ENCODE measurements around the gene LCE5A.
A peak's percentile ranks its signal among the peaks of the same experiment; 100 is the strongest.

LCE5A gene, protein sequence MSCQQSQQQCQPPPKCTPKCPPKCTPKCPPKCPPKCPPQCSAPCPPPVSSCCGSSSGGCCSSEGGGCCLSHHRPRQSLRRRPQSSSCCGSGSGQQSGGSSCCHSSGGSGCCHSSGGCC

GRCh38 chr1:152510503-152510902 lies at the start of gene LCE5A:
TSS of gene LCE5A (plus strand) at chr1:152510803. CDS start at chr1:152511535, 732 bp downstream.
- DNase-seq (ENCODE audit: low read depth): no peak

- peak; percentile 78 for DNase-seq (ENCODE audit: low read depth)
Measured at GRCh38 chr1:152461544-152461943, 49.1 kb upstream of the LCE5A start.

DNA sequence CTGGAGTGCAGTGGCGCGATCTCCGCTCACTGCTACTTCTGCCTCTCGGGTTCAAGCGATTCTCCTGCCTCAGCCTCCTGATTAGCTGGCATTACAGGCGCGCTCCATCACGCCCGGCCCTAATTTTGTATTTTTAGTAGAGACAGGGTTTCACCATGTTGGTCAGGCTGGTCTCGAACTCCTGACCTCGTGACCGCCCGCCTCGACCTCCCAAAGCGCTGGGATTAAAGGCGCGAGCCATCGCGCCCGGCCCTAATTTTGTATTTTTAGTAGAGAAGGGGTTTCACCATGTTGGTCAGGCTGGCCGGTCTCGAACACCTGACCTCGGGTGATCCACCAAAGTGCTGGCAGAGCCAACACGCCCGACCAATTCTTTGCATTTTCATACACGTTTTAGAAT lies 48.0 kb upstream of the LCE5A start:
- DNase-seq (ENCODE audit: low read depth): no peak

GRCh38 chr1:152466217-152466616 lies 44.4 kb upstream of the LCE5A start:
- no peak for DNase-seq (ENCODE audit: low read depth)

GRCh38 chr1:152473887-152474537 lies 36.6 kb upstream of the LCE5A start:
- DNase-seq (ENCODE audit: low read depth): peak; percentile 62

DNA sequence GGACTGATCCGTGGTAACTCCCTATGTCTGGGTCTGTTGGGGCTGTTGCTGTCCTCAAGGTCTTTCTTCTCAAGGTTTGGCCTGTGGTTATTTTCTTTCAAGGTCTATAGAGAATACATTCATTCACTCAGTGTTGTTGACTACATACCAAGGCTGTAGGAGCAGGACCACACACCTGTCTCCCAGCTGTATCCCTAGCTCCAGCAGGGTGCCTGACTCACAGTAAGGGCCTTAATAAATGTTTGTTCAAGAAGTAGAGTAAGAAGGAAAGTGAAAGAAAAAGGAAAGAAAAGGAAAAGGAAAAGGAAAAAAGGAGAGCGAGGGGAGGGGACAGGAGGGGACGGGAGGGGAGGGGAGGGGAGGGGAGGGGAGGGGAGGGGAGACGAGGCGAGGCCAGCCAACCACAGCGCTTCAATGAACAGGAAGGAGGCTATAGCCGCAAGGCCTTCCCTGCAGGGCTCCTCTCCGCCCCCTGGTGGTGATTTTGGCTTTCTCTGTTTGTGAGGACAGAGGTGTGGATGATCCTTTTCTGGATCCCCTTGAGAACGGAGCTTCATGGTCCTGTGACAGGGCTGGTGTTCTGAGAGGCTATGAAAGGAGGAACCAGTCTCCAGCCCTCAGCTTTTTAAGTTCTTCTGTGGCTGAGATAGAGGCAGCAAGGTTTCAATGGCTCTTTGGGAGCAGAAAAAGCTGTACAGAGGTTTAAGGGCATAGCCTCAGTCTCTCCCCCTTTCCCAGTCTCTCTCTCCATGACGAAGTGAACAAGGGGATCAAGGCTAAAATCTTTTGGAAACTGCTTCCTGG lies 30.6 kb upstream of the LCE5A start:
- peak; percentile 77 for DNase-seq (ENCODE audit: low read depth)

DNA sequence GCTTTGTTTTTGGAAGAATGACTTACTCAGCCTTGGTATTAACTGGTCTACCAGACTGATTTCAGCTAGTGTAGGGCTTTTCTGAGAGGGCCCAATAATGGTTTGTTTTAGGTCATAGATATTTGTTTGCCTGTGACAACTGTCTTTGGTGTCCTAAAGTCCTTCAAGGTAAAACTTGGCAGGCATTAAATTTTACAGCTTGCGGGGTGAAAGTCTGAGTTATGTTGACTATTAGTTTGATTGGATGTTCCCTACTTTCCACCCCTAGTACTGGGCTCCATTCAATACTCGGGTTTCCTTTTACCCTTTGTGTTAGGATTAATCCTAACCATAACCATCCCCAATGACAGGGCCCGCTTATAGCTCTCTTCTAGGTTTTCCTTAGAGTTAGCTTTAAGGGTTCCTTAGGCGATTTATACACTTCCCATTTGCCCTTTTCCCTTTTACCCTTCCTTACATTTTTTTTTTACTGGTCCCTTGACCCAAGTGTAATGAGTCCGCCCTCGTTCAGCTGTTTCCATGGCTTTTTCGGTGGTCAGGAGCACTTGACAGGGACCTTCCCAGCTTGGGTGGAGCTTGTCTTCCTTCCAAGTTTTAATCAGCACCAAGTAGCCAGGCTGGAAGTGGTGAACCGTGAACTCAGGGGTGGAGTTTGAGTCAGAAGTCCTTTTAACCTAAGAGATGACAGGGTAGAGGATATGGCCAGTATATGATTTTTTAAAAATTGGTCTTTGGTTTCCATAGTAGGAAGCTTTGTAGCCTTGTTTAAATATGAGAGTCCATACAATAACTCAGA lies 28.5 kb upstream of the LCE5A start:
- DNase-seq (ENCODE audit: low read depth): no peak

- DNase-seq (ENCODE audit: low read depth): peak; percentile 44
Measured at GRCh38 chr1:152486400-152487006, 24.1 kb upstream of the LCE5A start.

GRCh38 chr1:152487871-152488270 lies 22.7 kb upstream of the LCE5A start:
- no peak for DNase-seq (ENCODE audit: low read depth)

DNA sequence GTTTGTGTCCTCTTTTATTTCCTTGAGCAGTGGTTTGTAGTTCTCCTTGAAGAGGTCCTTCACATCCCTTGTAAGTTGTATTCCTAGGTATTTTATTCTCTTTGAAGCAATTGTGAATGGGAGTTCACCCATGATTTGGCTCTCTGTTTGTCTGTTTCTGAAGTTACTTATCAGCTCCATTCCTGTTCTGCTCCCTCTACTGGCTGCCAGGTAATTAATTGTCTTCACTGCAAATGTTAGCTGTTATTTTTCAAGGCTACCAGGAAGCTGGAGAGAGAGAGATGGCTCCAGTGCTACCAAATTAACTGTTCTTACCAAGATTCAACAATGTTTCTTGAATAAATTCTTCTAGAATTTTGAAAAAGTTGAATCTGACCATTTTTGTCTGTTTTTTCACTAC lies 19.1 kb upstream of the LCE5A start:
- peak; percentile 56 for DNase-seq (ENCODE audit: low read depth)

GRCh38 chr1:152495066-152495675 lies 15.4 kb upstream of the LCE5A start:
- peak; percentile 72 for DNase-seq (ENCODE audit: low read depth)

DNA sequence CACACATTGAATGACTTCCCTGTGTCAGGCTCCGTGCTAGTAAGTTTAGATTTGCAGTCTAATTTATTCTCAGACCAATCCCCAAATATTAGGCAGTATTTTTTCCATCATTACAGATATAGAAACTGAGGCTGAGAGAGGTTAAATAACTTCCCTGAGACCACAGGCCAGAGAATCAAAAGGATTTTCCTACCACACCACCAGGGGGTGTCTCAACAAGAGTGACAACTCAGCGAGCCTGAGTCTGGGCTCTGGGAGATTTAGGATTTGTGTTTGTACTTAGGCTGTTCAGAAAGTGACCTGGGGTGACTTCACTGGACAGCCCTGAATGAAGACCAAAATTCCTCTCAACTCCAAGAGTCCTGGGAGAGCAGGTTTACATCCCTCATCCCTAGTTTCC lies 13.3 kb upstream of the LCE5A start:
- peak; percentile 68 for DNase-seq (ENCODE audit: low read depth)

DNA sequence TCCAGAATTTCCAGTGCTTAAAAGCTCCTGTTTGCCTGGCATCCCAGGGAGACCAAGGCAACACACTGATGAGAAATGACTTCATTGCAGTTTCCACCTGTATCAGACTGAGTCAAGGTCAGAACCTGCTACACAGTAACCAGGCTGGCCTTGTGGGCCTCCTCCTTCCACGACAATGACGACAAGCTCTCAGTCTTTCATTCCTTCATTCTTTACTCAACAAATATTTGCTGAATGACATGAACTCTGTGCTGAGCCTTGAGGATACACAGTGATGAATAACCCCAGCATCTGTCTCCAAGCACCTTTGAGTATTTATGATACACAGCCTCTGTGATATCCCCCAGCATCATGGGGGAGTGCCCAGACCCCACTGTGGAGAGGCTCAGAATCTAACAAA lies 8.9 kb upstream of the LCE5A start:
- peak; percentile 76 for DNase-seq (ENCODE audit: low read depth)

DNA sequence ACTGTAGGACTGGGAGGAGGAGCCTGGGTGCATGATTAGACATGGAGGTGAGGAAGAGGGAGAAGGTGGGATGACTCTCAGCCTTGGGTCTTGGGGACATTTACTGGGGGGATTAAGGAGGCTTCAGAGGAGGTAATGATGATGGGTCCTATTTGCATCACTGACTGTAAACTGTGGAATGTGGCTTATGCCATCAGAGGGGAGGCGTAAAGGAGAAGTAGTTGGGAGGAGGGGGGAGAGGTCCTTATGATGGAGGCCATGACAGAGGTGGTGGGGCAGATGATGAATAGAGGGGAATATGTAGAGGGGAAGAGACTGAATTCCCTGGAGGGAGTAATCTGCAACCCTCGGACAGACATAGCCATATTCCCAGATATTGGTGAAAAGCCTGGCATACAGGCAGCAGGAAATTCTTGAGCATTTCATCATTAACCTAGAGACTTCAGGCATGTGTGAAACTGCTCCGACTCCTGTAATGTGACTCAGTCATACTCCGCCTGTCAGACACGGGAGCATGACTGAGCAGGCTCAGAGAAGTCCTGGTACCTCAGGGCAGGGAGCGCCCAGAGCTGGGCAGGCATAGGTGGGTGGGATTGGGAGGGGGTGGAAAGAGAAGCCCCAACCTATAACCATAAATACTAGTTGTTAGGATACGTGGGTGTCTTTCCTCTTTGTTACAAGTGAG lies 8.0 kb upstream of the LCE5A start:
- peak; percentile 93 for DNase-seq (ENCODE audit: low read depth)

- no peak for DNase-seq (ENCODE audit: low read depth)
Measured at GRCh38 chr1:152505083-152505482, 5.5 kb upstream of the LCE5A start.

DNA sequence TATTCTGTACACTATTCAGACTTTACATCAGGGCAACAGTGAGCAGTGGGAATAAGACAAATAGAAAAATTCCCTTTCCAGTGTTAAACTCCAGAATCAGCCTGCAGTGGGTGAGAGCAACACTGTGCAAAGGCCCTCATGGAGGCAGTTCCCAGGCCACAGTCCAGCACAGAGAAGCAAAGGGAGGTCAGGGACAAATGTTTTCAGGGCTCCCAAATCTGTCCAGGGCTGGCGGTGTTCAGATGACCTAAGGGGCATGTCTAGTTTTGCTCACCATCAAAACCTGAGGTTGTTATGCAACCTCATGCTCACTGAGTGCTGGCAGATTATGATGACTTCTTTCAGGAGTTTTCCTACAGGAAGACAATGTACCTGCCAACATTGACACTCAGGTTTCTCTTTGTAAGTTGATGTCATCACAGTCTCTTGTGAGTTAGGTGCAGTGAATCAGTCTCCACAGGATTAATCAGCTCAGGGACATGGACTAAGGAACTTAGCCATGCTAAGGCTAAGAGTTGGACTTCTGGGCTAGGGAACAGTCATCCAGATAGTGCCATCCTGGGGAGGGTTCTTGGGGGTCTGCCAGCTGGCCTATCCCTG lies 3.6 kb upstream of the LCE5A start:
- DNase-seq (ENCODE audit: low read depth): peak; percentile 23

- DNase-seq (ENCODE audit: low read depth): no peak
Measured at GRCh38 chr1:152511596-152511995, 993 bp downstream of the LCE5A start.

DNA sequence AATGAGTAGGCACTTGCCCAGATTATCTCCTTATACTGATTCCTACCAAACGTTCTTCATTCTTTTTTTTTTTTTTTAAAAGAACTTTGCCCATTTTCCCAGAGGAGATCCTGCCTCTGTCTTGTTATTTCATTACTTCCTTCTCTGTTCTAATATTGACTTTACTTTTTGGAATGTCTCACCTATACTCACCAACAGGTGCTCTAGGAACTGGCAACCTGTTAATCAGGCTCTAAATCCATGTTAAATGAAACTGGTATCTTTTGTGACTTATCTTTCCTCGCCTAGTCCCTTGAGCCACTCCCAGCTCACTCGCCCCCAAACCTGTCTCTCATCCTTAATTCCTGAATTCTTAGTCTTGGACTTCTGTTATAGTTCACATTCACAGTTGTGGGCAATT lies 2.5 kb downstream of the LCE5A start:
- DNase-seq (ENCODE audit: low read depth): no peak

- DNase-seq (ENCODE audit: low read depth): peak; percentile 13
Measured at GRCh38 chr1:152514715-152515433, 4.3 kb downstream of the LCE5A start.

- DNase-seq (ENCODE audit: low read depth): peak; percentile 69
Measured at GRCh38 chr1:152515434-152515783, 4.8 kb downstream of the LCE5A start.

Data from ELR (cell line).